Neural cell (in vitro differentiated cells): ENCODE results near the gene LILRB2. TPM values are rescaled to one million over a fixed set of nuclear protein-coding genes. Genes with fewer than 3 reads are reported as not detected.

Experiments
- H2AFZ ChIP-seq: fragments of 200-600, 300-800 bp; sonication (generic), shearing (Covaris generic); 2 replicates; pipeline ENCODE4 v1.6.0; 2014; ENCODE audit warnings: low read depth, mild to moderate bottlenecking, antibody characterized with exemption, low read length, moderate library complexity
- H3F3A ChIP-seq: fragments of 200-600 bp; shearing (Covaris generic); 2 replicates; pipeline ENCODE4 v1.6.1; 2016; ENCODE audit warnings: mild to moderate bottlenecking, moderate library complexity, mixed read lengths, antibody characterized with exemption, low read length; ENCODE audit not compliant: insufficient read depth, poor library complexity, severe bottlenecking
- H3K27ac ChIP-seq: fragments of 200-600, 300-800 bp; sonication (generic), shearing (Covaris generic); 2 replicates; pipeline ENCODE4 v1.5.1; 2014; ENCODE audit warnings: mild to moderate bottlenecking, low read length, moderate library complexity
- H3K27me3 ChIP-seq: fragments of 300-800, 200-600 bp; sonication (generic), shearing (Covaris generic); 2 replicates; pipeline ENCODE4 v1.6.0; 2014; ENCODE audit warnings: mild to moderate bottlenecking, low read depth, low read length, moderate library complexity; ENCODE audit not compliant: insufficient read depth
- H3K36me3 ChIP-seq: fragments of 300-800, 200-600 bp; sonication (generic), shearing (Covaris generic); 2 replicates; pipeline ENCODE4 v1.5.1; 2014; ENCODE audit warnings: mild to moderate bottlenecking, antibody characterized with exemption, low read length, moderate library complexity; ENCODE audit not compliant: insufficient read depth
- H3K4me2 ChIP-seq: fragments of 300-800, 200-600 bp; sonication (generic), shearing (Covaris generic); 2 replicates; pipeline ENCODE4 v1.6.0; 2014; ENCODE audit warnings: mild to moderate bottlenecking, low read length
- H3K4me3 ChIP-seq: fragments of 300-800, 200-600 bp; sonication (generic), shearing (Covaris generic); 2 replicates; pipeline ENCODE4 v1.5.1; 2014; ENCODE audit warnings: mild to moderate bottlenecking, low read length, moderate library complexity
- H3K79me2 ChIP-seq: fragments of 200-600 bp; shearing (Covaris generic); replicated peaks from 2 replicates; pipeline ENCODE4 v1.6.0; 2014; ENCODE audit warnings: mild to moderate bottlenecking, low read length, moderate library complexity; ENCODE audit not compliant: insufficient read depth
- H3K9ac ChIP-seq: fragments of 300-800, 200-600 bp; sonication (generic), shearing (Covaris generic); 2 replicates; pipeline ENCODE4 v1.6.1; 2016; ENCODE audit warnings: mild to moderate bottlenecking, low read length, mixed read lengths
- H3K9me2 ChIP-seq: fragments of 200-600 bp; shearing (Covaris generic); 2 replicates; pipeline ENCODE4 v1.6.1; 2016; ENCODE audit warnings: mild to moderate bottlenecking, low read length, mixed read lengths; ENCODE audit not compliant: insufficient read depth
- H3K9me3 ChIP-seq: fragments of 200-600, 300-800 bp; sonication (generic), shearing (Covaris generic); 2 replicates; pipeline ENCODE4 v1.6.1; 2016; ENCODE audit warnings: mild to moderate bottlenecking, mixed run types, low read length, moderate library complexity, mixed read lengths
- H4K20me1 ChIP-seq: fragments of 200-600 bp; shearing (Covaris generic); 2 replicates; pipeline ENCODE4 v1.6.1; 2016; ENCODE audit warnings: mild to moderate bottlenecking, mixed run types; ENCODE audit not compliant: insufficient read depth
- CTCF ChIP-seq: fragments of 450-650 bp; IDR thresholded peaks from 2 replicates; pipeline ENCODE4 v1.5.1; 2014; ENCODE audit warnings: antibody characterized with exemption, mild to moderate bottlenecking, moderate library complexity; ENCODE audit not compliant: poor library complexity, severe bottlenecking
- EP300 ChIP-seq: fragments of 450-650 bp; conservative IDR thresholded peaks from 2 replicates; pipeline ENCODE4 v1.6.1; 2014; ENCODE audit warnings: antibody characterized with exemption, mild to moderate bottlenecking, moderate library complexity; ENCODE audit not compliant: poor library complexity, severe bottlenecking
- EZH2 ChIP-seq: fragments of 200-600, 300-800 bp; shearing (Covaris generic), sonication (generic); IDR thresholded peaks from 2 replicates; pipeline ENCODE4 v1.6.1; 2014; ENCODE audit warnings: antibody characterized with exemption, low read length, borderline replicate concordance, mild to moderate bottlenecking; ENCODE audit not compliant: insufficient read depth, poor library complexity, severe bottlenecking
- MXI1 ChIP-seq: fragments of 450-650 bp; conservative IDR thresholded peaks from 2 replicates; pipeline ENCODE4 v1.6.1; 2014; ENCODE audit warnings: antibody characterized with exemption, mild to moderate bottlenecking; ENCODE audit not compliant: poor library complexity, severe bottlenecking
- POLR2AphosphoS5 ChIP-seq: IDR thresholded peaks from 2 replicates; pipeline ENCODE4 v1.6.1; 2012
- RAD21 ChIP-seq: fragments of 450-650 bp; conservative IDR thresholded peaks from 2 replicates; pipeline ENCODE4 v1.6.1; 2014; ENCODE audit warnings: antibody characterized with exemption, mild to moderate bottlenecking, moderate library complexity
- REST ChIP-seq: IDR thresholded peaks from 2 replicates; pipeline ENCODE4 v1.6.1; 2012; ENCODE audit warnings: borderline replicate concordance
- SMC3 ChIP-seq: fragments of 450-650 bp; conservative IDR thresholded peaks from 2 replicates; pipeline ENCODE4 v1.6.1; 2014; ENCODE audit warnings: antibody characterized with exemption, mild to moderate bottlenecking, moderate library complexity; ENCODE audit not compliant: poor library complexity
- TAF1 ChIP-seq: IDR thresholded peaks from 2 replicates; pipeline ENCODE4 v1.6.1; 2012; ENCODE audit warnings: low read depth
- polyA plus RNA-seq: library from polyadenylated mRNA; depleted of rRNA; stranded (reverse); fragments of >200 nt; gene quantifications from 2 replicates; pipeline ENCODE4 v1.2.3, GENCODE V29; 2014

Gene LILRB2
- polyA plus RNA-seq, 1 donor from 2014 or later: not detected

GRCh38 chr19:54315956-54316355 is 35.0 kb upstream of the LILRB2 start:
- no peaks in the 10 kb centered on the region for H3K9me3 ChIP-seq
- no peak overlapping the region for H3K9ac ChIP-seq
- no peak for TF ChIP-seq TAF1
- no peak for TF ChIP-seq EP300
- TF ChIP-seq RAD21: no peak
- no peak for TF ChIP-seq EZH2
- TF ChIP-seq SMC3: no peak
- no peak for TF ChIP-seq MXI1
- no peak for TF ChIP-seq POLR2AphosphoS5
- TF ChIP-seq REST: no peak
- TF ChIP-seq CTCF: no peak
- no peaks in the 10 kb centered on the region for H3K9me2 ChIP-seq
- no peaks in the 10 kb centered on the region for H3F3A ChIP-seq
- H3K27ac ChIP-seq: no peak overlapping the region
- H3K27me3 ChIP-seq: no peaks in the 10 kb centered on the region
- H2AFZ ChIP-seq: no peak overlapping the region
- no peaks in the 10 kb centered on the region for H4K20me1 ChIP-seq
- no peaks in the 10 kb centered on the region for H3K36me3 ChIP-seq
- H3K4me3 ChIP-seq: no peak overlapping the region
- H3K79me2 ChIP-seq: no peaks in the 10 kb centered on the region
- H3K4me2 ChIP-seq: no peak overlapping the region

- Histone ChIP-seq H3K4me3 (no peak within 1 kb of the TSS), H3K27me3 (no peaks in the 10 kb centered on the region), H2AFZ (no peak within 1 kb of the TSS), H3F3A (no peaks in the 10 kb centered on the region), H3K4me2 (no peak within 1 kb of the TSS), H3K9me2 (no peaks in the 10 kb centered on the region), H3K9ac (no peak within 1 kb of the TSS), H3K79me2 (no peaks in the 10 kb centered on the region), H3K27ac (no peak within 1 kb of the TSS), H3K36me3 (no peaks in the 10 kb centered on the region), H3K9me3 (no peaks in the 10 kb centered on the region), H4K20me1 (no peaks in the 10 kb centered on the region)
- TF ChIP-seq REST (no peak), SMC3 (no peak), MXI1 (no peak), EP300 (no peak), CTCF (no peak), POLR2AphosphoS5 (no peak)
Observed at GRCh38 chr19:54312436-54313377, 31.8 kb upstream of the LILRB2 start, which contains the start of gene LILRA5. LILRA5 (minus strand) TSS chr19:54313166; CDS start chr19:54313019, 147 bp downstream.
